Fibroblast of pulmonary artery (primary cell): ENCODE results near the gene CUX1.

ENCODE experiments used
- DNase-seq: peaks from one replicate; pipeline ENCODE4 v3.0.0-alpha.2; 2010; ENCODE audit warnings: low read depth
- H3K4me3 ChIP-seq: replicated peaks from 2 replicates; pipeline ENCODE4 v1.5.1; 2011; ENCODE audit warnings: low read depth, mild to moderate bottlenecking, control low read depth, low read length, moderate library complexity
- TF ChIP-seq, protein P1 (sequence below): IDR thresholded peaks from 2 replicates; pipeline ENCODE4 v1.5.1; 2011; ENCODE audit warnings: mild to moderate bottlenecking, control low read depth, low read length, inconsistent platforms; ENCODE audit errors: missing control alignments

Gene CUX1

DNA sequence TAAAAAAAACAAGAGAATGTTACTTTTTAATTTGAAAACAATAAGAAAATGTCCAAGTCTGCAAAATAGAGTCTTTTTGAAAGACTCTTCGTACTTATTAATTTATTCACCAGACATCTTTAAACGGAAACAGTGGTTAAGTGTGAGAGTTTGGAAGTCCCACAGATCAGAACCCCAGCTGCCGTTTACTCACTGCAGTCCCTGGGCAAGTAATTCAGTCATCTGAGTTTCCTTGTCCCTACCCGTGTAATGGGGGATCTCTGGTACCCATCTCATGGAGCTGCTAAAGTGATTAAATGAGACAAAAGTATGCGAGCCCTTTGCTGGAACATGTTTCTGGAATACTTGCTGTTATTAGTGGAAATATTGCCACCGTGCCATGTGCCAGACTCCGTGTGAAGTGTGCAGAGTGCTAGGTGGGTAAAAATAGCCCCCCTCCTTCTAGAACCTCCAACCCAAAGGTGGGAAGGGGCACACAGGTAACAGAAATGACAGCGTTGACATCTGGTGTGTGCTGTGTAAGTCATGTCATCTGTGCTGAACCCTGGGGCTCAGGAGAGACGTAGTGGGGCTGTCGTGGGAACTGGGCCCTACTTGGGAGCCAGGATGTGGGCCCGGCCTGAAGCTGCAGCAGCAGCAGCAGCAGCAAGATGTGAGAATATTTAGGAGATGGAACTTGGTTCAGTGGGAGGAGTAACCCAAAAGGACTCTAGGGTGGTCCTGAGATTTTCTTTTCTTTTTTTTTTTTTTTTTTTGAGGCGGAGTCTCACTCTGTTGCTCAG is 140.5 kb downstream of the CUX1 start:
- no peak overlapping the region for H3K4me3 ChIP-seq

DNA sequence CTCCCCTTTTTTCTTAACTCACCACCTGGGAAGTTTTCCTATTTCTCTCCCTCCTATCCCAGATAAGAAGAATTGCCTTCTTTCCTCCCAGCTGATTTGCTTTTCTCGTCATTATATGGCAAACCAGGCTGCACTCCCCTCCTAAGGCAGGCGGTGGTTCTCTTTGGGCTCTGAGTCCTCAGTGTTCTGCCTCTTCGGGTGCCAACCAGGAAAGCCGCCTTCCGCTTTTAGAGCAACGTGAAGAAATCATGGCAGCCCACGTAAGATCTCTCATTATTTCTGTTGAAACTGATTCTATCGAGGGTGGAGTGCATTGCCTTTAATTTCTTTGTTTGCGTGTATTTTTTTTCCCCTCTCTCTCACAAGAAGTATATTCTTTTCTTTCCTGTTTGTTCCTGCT is 141.9 kb downstream of the CUX1 start:
- no peak overlapping the region for H3K4me3 ChIP-seq
- TF ChIP-seq, protein P1, sequence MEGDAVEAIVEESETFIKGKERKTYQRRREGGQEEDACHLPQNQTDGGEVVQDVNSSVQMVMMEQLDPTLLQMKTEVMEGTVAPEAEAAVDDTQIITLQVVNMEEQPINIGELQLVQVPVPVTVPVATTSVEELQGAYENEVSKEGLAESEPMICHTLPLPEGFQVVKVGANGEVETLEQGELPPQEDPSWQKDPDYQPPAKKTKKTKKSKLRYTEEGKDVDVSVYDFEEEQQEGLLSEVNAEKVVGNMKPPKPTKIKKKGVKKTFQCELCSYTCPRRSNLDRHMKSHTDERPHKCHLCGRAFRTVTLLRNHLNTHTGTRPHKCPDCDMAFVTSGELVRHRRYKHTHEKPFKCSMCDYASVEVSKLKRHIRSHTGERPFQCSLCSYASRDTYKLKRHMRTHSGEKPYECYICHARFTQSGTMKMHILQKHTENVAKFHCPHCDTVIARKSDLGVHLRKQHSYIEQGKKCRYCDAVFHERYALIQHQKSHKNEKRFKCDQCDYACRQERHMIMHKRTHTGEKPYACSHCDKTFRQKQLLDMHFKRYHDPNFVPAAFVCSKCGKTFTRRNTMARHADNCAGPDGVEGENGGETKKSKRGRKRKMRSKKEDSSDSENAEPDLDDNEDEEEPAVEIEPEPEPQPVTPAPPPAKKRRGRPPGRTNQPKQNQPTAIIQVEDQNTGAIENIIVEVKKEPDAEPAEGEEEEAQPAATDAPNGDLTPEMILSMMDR: no peak
- no peak for DNase-seq

More for the DNA sequence above, 140.5 kb downstream of the CUX1 start:
- TF ChIP-seq, protein P1: no peak
- DNase-seq: no peak

DNA sequence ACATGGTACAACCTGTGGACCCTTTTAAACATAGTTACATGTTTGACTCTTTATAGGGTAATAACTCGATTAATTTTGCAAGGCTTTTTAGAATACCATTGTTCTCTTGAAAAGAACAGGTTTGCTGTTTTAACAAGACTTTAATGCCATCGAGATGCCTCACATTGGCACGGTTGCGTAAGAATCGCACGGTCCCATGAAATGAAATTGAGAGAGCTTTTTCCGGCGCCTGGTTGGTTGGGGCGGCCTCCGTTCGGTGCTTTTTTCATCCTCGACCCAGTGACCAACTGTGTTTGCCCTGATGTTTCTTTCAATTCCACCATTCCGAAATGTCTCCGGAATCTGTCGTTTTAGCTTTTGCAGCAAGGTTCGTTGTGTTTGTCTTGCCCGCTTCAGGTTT is 142.4 kb downstream of the CUX1 start:
- DNase-seq: no peak
- no peak overlapping the region for H3K4me3 ChIP-seq
- TF ChIP-seq, protein P1: no peak

DNA sequence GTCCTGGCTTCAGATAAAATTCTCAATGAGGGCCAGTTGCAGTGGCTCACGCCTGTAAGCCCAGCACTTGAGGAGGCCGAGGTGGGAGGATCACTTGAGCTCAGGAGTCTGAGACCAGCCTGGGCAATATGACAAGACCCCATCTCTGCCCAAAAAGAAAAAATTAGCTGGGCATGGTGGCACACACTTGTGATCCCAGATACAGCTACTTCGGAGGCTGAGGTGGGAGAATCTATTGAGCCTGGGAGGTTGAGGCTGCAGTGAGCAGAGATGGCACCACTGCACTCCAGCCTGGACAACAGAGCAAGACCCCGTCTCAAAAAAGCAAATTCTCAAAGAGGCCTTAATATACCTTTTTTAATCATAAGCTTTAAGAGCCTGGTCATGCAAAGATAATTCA is 142.9 kb downstream of the CUX1 start:
- DNase-seq: no peak
- H3K4me3 ChIP-seq: no peak overlapping the region
- TF ChIP-seq, protein P1: no peak

DNA sequence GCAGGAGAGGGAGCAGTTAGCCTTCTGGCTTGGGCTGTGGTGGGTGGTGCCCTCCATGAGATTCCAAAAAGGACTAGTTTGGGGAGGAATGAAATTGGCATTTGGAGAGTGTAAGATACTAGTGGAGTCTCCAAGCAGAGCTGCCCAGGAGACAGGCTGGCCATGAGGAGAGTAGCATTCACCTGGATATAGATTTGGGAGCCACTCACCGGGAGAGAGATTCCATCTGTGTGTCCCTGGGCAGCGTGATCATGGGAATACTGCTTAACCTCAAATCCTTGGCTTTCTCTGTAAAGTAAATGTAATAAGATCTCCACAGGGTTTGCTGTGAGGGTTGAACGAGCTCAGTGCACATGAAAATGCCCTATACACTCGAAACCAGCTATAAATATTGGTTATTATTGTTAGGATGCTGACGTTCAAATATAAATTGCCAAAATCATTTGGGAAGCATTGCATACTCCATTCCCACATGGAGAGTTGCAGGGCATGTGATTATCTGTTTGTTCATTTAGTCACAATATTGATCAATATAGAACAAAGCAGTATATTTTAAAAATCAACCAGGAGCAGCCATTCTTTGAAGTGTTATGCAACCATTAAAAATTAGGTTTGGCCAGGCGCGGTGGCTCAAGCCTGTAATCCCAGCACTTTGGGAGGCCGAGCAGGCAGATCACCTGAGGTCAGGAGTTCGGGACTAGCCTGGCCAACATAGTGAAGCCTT is 143.7 kb downstream of the CUX1 start:
- TF ChIP-seq, protein P1: no peak
- no peak overlapping the region for H3K4me3 ChIP-seq
- DNase-seq: no peak

DNA sequence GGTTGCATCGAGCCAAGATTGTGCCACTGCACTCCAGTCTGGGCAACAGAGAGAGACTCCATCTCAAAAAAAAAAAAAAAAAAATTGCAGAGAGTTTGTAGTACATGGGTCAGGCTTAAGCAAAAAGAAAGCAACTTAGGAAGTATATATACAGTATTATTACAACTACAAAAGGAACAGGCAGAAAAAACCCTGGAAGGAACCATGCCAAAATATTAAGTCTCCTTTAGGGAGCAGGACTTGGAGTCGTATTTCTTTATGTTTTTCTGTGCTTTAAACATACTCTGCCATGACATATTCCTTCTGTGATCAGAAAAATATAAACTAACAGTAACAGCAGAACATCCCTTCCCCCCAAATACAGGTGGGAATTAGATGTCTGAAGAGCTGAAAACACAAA is 144.4 kb downstream of the CUX1 start:
- DNase-seq: no peak
- TF ChIP-seq, protein P1: no peak
- no peak overlapping the region for H3K4me3 ChIP-seq

DNA sequence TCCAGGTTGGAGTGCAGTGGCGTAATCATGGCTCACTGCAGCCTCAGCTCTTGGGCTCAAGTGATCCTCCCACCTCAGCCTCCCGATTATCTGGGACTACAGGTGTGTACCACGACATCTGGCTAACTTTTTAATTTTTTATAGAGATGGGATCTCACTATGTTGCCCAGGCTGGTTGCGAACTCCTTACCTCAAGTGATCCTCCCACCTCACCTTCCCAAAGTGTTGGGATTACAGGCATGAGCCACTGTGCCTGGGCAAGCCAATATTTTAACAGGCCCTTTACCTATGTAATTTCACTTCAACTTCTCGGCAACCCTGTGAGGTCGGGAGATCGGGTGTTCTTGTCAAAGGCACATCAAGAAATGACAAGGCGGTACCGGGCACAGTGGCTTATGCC is 146.3 kb downstream of the CUX1 start:
- H3K4me3 ChIP-seq: no peak overlapping the region
- TF ChIP-seq, protein P1: no peak
- DNase-seq: no peak
